OCI-LY3 (cell line): ENCODE measurements around the gene CACNB4.

ENCODE experiments used
- H2AFZ ChIP-seq: fragments of 200-600, 300-600 bp; shearing (Covaris generic); 2 replicates; pipeline ENCODE4 v1.6.0; 2014; ENCODE audit warnings: antibody characterized with exemption, low read depth, low read length
- H3K27ac ChIP-seq: fragments of 200-600, 300-600 bp; sonication (generic); 2 replicates; pipeline ENCODE4 v1.5.1; 2014; ENCODE audit warnings: mild to moderate bottlenecking, low read length, moderate library complexity, mixed read lengths
- H3K27me3 ChIP-seq: fragments of 200-600, 300-600 bp; sonication (generic); 2 replicates; pipeline ENCODE4 v1.6.1; 2014; ENCODE audit warnings: low read depth, low read length, mixed read lengths
- H3K36me3 ChIP-seq: fragments of 200-600, 300-600 bp; sonication (generic); replicated peaks from 2 replicates; pipeline ENCODE3; 2014; ENCODE audit warnings: low read depth, low read length, mixed read lengths
- H3K4me1 ChIP-seq: fragments of 300-600, 200-600 bp; sonication (generic); 2 replicates; pipeline ENCODE4 v1.6.1; 2014; ENCODE audit warnings: low read length, mixed read lengths
- H3K4me2 ChIP-seq: fragments of 200-600, 300-600 bp; sonication (generic); 2 replicates; pipeline ENCODE4 v1.6.1; 2014; ENCODE audit warnings: low read length, mixed read lengths
- H3K4me3 ChIP-seq: fragments of 300-600, 200-600 bp; sonication (generic); 2 replicates; pipeline ENCODE4 v1.5.1; 2014; ENCODE audit warnings: antibody characterized with exemption, mild to moderate bottlenecking, low read length, moderate library complexity
- H3K79me2 ChIP-seq: fragments of 300-600, 200-600 bp; shearing (Covaris generic); 2 replicates; pipeline ENCODE4 v1.6.1; 2014; ENCODE audit warnings: mild to moderate bottlenecking, low read length, mixed read lengths
- H3K9ac ChIP-seq: fragments of 300-600, 200-600 bp; shearing (Covaris generic); 2 replicates; pipeline ENCODE4 v1.6.0; 2014; ENCODE audit warnings: mild to moderate bottlenecking, low read length, moderate library complexity
- H3K9me3 ChIP-seq: fragments of 200-600, 300-600 bp; shearing (Covaris generic); 2 replicates; pipeline ENCODE4 v1.6.1; 2014; ENCODE audit warnings: low read length, mixed read lengths; ENCODE audit not compliant: insufficient read depth
- H4K20me1 ChIP-seq: fragments of 200-600, 300-600 bp; sonication (generic); 2 replicates; pipeline ENCODE4 v1.6.1; 2016; ENCODE audit warnings: low read length, mixed read lengths; ENCODE audit not compliant: insufficient read depth
- CTCF ChIP-seq: fragments of 200-600, 300-600 bp; sonication (generic); IDR thresholded peaks from 2 replicates; pipeline ENCODE4 v1.5.1; 2014; ENCODE audit warnings: antibody characterized with exemption, low read length, low read depth
- EZH2phosphoT487 ChIP-seq: fragments of 200-600 bp; shearing (Covaris generic); IDR thresholded peaks from 2 replicates; pipeline ENCODE4 v1.6.1; 2018; ENCODE audit warnings: antibody characterized with exemption, mixed run types, low read depth

CACNB4 gene

GRCh38 chr2:152016181-152017120, 82.4 kb downstream of the CACNB4 start:
- no peak overlapping the region for H3K27ac ChIP-seq
- H3K9me3 ChIP-seq, result no peaks in the 10 kb centered on the region
- H3K4me2 ChIP-seq, result no peak overlapping the region
- H3K27me3 ChIP-seq, result peaks cover 36% of the 10 kb centered on the region
- no peaks in the 10 kb centered on the region for H3K36me3 ChIP-seq
- no peak overlapping the region for H3K4me3 ChIP-seq
- peaks cover 11% of the 10 kb centered on the region for H3K4me1 ChIP-seq
- H4K20me1 ChIP-seq, result no peaks in the 10 kb centered on the region
- no peak overlapping the region for H2AFZ ChIP-seq
- no peak for TF ChIP-seq EZH2phosphoT487
- TF ChIP-seq CTCF, result no peak
- H3K79me2 ChIP-seq, result no peaks in the 10 kb centered on the region
- H3K9ac ChIP-seq, result no peak overlapping the region

GRCh38 chr2:152015552-152015951, 83.3 kb downstream of the CACNB4 start:
- H3K79me2 ChIP-seq, result no peaks in the 10 kb centered on the region
- H3K9me3 ChIP-seq, result no peaks in the 10 kb centered on the region
- H2AFZ ChIP-seq, result no peak overlapping the region
- peaks cover 11% of the 10 kb centered on the region for H3K4me1 ChIP-seq
- H3K4me2 ChIP-seq, result no peak overlapping the region
- H3K27ac ChIP-seq, result no peak overlapping the region
- no peak overlapping the region for H3K9ac ChIP-seq
- H3K36me3 ChIP-seq, result no peaks in the 10 kb centered on the region
- TF ChIP-seq CTCF, result no peak
- TF ChIP-seq EZH2phosphoT487, result no peak
- no peak overlapping the region for H3K4me3 ChIP-seq
- H3K27me3 ChIP-seq, result peaks cover 34% of the 10 kb centered on the region
- no peaks in the 10 kb centered on the region for H4K20me1 ChIP-seq

- TF ChIP-seq CTCF, result no peak
- TF ChIP-seq EZH2phosphoT487, result no peak
Observed at GRCh38 chr2:152012697-152013096, 86.1 kb downstream of the CACNB4 start.

GRCh38 chr2:152011724-152012123, 87.1 kb downstream of the CACNB4 start:
- H2AFZ ChIP-seq, result no peak overlapping the region
- no peak overlapping the region for H3K9ac ChIP-seq

More at GRCh38 chr2:152012697-152013096, 86.1 kb downstream of the CACNB4 start:
- no peaks in the 10 kb centered on the region for H4K20me1 ChIP-seq
- peaks cover 34% of the 10 kb centered on the region for H3K27me3 ChIP-seq
- no peak overlapping the region for H2AFZ ChIP-seq
- H3K4me2 ChIP-seq, result no peak overlapping the region
- H3K36me3 ChIP-seq, result no peaks in the 10 kb centered on the region
- no peaks in the 10 kb centered on the region for H3K9me3 ChIP-seq
- H3K4me1 ChIP-seq, result no peaks in the 10 kb centered on the region
- H3K79me2 ChIP-seq, result no peaks in the 10 kb centered on the region
- H3K4me3 ChIP-seq, result no peak overlapping the region
- H3K9ac ChIP-seq, result no peak overlapping the region
- H3K27ac ChIP-seq, result no peak overlapping the region

More at GRCh38 chr2:152011724-152012123, 87.1 kb downstream of the CACNB4 start:
- no peaks in the 10 kb centered on the region for H3K79me2 ChIP-seq
- TF ChIP-seq EZH2phosphoT487 (no peak), CTCF (no peak)
- H3K4me3 ChIP-seq, result no peak overlapping the region
- peaks cover 33% of the 10 kb centered on the region for H3K27me3 ChIP-seq
- no peaks in the 10 kb centered on the region for H3K9me3 ChIP-seq
- no peaks in the 10 kb centered on the region for H3K36me3 ChIP-seq
- H4K20me1 ChIP-seq, result no peaks in the 10 kb centered on the region
- no peak overlapping the region for H3K27ac ChIP-seq
- H3K4me1 ChIP-seq, result no peaks in the 10 kb centered on the region
- no peak overlapping the region for H3K4me2 ChIP-seq
